HUDEP-2 (cell line): Measurements from ENCODE around the gene ERMARD.
A peak's percentile ranks its signal among the peaks of the same experiment; 100 is the strongest.
"Not testable (repeated sequence)": the region's sequence is repeated elsewhere in the genome, so short reads cannot be mapped to it uniquely, and the experiment has no call there.

ENCODE experiments used
- DNase-seq, 76 experiments: peaks; one replicate each; lab custom pipeline; 2025; ENCODE audit not compliant: unreplicated experiment in 76 of 76; lab: John Stamatoyannopoulos, UW

Gene ERMARD

DNA sequence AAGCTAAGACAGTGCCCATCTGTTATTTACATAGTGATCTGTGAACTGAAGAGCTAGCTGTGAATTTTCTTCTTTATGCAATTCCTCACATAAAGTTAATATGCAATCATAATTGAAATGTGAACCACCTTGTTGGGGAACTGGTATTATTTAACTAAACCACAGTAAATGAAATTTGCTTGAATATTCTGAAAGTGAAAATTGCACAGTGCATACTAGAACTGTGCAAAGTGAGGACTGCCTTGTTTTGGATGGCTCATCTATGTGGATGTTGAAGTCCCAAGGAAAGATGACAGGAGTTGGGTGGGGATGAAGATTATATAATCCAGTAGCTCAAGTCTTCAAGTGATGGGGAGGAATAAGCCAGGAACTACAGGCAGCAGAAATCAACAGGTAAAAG is 21.5 kb upstream of the ERMARD start:
- no peak for DNase-seq

DNA sequence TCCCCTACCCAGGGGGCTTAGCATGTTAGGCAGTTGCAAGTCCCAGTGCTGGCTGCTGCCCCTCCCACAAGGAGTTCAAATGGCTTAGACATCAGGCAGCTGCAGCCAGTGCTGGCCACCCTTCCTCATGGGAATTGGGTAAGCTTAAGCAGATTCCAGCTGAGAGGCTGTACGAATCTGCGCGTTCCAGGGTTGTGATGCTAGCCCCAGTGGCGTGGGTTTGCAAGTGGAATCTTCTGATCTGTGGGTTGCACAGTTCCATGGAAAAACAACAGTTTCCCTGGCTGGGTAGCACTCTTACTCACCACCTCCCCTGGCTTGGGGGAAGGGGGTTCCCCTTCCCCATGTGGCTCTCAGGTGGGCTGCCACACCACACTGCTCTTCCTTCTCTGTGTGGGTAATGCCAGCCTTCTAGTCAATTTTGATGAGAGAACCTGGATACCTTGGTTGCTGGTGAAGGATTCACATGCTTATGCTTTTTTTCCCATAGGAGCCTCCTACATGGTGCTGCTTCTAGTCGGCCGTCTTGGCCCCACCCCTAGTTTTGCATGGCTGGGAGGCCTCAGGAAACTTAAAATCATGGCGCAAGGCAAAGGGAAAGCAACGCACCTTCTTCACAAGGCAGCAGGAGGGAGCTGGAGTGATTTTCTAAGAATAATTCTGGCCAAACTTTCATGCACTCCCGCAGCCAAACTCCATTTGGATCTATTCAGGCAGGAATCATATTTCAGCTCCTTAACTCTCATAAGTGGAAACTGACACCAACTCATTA is 13.0 kb upstream of the ERMARD start:
- no peak for DNase-seq

DNA sequence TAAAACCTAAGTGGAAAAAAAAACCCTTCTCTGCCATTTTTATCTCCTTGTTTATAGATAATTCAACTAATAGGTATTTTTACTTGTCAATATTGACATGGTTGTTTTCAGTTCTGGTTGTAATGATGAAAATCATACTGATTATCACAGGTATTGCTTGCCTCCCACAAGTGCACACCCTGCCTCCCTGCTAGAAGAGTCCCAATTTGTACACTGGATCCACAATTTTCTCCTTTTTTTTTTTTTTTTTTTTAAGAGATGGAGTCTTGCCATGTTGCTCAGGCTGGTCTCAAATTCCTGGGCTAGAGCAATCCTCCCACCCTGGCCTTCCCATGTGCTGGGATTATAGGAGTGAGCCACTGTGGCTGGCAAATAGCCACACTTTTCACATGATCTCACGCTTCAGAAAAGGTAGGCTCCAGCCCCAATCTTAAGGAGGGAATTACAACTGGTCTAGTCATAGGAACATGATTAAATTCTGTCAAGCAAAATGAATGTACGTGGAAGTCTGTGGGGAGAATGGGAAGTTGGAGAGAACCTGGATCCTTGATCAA is 12.4 kb upstream of the ERMARD start:
- DNase-seq = no peak

DNA sequence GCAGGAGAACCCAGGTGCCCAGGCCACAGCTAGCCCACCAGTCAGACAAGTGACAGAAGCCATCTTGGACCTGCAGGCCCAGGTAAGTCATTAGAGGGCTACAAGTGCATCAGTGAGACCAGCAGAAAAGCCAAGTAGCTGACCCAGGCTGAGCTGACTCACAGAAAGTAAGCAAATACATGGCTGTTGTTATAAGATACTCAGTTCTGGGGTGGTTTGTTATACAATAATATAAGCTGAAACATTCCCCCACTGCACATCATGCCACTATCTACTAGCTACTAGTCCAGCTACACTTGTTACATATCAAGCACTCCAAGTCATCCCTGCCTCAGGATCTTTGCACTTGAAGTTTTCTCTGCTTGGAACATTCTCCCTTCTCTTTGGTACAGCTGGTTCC is 10.1 kb upstream of the ERMARD start:
- DNase-seq = no peak

DNA sequence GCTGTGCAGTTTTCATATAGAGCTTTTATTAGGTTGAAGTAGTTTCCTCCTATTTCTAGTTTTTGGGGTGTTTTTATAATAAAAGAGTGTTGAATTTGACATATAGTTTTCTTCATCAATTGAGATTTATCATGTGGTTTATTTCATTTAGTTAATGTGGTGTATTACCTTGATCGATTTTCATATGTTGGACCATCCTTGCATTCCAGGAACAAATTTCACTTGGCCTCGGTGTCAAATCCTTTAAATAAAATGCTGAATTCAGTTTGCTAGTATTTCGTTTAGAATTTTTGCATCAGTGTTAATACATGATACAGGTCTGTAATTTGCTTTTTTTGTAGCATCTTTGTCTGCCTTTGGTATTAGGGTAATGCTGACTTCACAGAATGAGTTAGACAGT is 6.0 kb upstream of the ERMARD start:
- DNase-seq = no peak

DNA sequence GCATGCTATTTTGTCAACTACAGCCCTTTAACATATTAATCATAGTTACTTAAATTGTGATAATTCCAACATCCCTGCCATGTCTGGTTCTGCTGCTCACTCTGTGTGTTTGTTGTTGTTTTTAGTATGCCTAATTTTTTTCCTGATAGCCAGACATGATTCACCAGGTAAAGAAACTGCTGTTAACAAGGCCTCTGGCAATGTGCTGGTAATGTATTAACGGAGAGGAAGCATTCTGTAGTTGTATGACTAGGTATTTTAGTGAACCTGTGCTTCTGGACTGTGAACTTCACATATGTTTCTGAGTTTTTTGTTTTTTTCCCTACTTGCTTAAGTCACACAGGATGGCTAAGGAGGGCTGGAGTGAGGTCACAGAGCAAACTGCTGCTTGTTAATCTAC is 4.9 kb upstream of the ERMARD start:
- DNase-seq = no peak

DNA sequence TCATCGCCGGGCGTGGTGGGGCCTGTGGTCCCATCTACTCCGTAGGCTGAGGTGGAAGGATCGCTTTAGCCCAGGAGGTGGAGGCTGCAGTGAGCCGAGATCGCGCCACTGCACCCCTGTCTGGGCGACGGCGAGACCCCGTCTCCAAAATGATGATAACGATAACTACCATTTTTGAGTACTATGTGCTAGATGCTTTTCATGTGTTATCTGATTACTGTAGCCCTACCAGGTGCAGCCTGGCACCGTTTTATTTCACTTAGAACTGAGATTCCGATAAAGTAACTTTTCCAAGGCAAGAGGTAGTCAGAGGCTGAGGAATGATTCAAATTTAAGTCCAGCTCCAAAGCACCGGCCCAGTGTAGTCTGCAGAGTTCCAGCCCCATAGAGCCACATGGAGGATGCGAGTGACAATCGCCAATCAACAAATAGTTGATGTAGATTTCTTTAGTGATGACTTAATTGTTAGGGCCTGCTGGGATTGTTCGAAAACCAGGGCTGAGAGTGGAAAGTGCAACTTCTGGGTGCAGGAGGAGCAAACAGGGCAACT is 727 bp downstream of the ERMARD start:
- peak in 5 of 76 experiments; percentile 27 to 51 (median 31) for DNase-seq

DNA sequence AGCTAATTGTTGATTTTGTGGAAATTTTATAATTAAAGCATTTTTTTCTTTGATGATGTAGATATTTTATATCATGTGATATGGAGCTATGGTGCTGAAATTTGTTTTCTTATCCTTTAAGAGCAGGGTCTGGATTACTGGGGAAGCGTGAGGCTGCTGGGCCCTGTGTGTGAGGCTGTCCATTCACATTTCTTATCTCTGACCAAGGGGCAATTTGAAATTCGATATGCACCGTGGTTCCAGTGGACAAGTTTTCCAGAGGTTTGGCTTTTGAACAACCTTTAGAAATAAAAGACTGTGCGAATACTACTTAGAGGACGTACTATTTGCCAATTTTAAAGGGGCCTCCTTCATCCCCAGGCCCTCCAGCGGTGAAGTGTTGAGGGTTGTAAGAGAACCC is 3.7 kb downstream of the ERMARD start:
- DNase-seq = no peak

DNA sequence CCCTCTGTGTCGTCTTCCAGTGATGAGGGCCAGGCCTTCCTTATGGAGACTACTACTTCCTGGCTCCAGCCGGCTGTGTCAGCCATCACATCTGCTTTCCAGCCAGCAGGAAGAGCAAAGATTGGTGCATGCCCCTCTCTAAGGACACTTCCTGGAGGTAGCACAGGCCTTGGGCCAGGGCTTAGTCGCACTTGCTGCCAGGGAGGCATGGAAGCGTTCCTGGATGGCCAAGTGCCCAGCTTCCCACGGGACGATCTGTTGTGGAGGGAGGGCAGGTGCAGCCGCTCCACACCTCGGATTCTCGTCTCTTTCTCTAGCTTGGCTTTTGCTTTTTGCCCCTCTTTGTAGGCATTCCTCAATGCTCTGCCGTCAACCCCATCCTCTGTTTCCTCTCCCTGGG is 11.9 kb downstream of the ERMARD start:
- DNase-seq = no peak

DNA sequence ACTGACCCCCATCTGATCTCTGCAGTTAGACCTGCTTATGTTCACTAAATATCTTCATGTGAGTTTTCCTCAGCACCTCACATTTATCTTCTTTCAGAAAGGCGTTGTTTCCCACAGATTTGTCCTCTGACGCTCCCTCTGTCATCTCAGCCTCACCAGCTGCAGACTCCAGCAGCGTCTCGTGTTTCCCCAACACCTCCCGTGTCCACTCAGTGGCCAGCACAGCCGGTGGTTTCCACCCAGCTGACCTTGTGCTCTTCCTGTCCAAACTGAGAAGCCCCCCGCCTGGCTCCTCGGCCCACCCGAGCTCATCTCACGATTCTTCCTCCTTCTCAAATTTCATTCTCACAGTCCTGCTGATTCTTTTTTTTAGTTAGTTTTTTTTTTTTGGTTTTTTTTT is 12.5 kb downstream of the ERMARD start:
- no peak for DNase-seq

DNA sequence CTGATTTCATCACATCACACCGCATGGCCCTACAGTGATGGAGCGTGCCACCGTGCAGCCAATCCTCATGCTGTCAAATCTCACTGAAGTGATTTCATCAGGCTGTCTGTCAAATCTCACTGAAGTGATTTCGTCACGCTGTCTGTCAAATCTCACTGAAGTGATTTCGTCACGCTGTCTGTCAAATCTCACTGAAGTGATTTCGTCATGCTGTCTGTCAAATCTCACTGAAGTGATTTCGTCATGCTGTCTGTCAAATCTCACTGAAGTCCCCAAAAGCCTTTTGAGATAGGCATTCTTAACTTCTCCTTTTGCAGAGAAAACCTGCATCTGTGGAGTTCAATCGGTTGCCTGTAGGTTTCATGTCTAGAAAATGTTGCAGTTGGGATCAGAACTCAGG is 14.4 kb downstream of the ERMARD start:
- not testable (repeated sequence) for DNase-seq

DNA sequence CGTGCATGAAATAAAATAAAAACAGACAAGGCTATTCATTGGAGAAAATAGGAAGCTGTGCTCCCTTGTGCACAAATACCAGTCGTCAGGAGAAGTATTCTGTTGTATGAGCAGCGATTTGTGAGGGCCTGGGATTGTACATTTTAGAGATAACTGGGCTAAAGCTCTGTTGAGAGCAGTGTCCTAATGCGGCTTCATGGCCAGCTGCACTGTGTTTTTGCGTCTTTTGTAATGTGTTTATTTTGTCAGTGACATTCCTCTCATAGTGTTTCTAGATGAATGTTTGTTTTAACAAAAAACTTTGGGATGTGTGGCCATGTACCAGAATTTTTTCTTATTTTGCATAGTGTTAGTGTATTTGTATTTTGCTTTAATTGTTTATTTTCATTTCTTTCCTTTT is 14.8 kb downstream of the ERMARD start:
- DNase-seq = no peak

DNA sequence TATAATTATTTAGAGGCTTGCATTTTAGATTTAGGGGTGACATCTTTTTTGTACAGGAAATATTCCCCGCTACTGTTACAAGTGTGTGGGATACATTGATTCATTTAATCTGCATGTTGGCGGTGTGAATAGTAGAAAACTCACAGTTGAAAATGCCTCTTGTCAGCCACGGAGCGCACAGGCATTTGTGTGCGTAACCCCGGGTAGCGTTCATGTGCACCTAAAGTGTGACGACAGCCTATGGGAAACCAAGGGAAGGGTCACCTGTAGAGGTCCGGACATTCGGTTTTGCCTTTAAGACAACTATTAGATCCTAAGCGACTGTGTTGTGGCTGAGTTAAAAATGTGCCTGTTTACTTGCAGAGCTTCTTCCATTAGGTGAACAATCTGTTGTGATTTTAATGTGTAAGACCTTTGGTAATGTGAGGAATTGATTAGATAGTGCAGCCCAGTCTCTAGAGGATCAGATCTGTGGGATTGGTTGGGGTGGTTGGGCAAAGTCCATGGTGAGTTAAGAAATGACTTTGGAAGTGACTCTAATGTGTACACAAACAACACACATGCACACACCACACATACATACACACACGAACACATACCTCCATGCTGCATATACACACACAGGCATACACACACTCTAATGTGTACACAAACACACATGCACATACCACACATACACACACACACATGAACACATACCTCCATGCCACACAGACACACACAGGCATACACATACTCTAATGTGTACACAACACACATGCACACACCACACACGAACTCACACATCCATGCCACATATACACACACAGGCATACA is 15.7 kb downstream of the ERMARD start:
- no peak for DNase-seq

DNA sequence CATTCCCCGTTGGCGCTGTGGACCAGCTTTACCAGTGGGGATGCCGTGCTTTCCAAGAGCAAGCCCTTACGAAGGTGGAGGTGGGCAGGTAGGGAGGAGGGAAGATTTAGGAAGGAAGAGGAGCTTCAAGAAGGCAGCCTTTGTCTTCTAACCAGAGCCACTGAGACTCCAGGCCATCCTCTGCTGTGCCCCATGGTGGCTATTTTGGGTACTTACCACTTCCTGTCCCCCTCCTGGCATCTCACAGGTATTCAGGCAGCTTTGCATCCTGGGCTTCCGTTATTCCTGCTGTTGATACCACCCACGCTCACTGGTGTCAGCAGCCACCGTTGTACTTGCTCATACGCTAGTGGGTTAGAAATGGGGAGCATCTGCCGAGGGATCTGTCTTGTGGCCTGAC is 22.9 kb downstream of the ERMARD start:
- DNase-seq = no peak

DNA sequence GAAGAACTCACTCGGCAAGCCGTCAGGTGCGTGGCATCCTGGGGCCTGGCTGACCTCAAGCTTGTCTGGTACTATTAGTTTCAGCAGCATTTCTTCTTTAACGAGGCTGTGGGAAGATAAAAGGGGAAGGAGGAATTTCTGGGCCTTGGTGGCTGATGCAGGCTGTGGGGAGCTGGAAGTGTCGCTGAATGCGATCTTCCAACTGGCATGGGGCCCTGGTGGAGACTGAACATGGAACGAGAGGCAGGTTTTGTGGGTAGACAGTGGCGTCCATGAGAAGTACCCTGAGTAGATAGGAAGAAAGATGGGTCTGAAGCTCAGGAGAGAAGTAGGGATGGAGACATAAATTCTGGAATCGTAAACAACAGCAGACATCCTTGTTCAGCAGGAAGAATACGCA is 23.9 kb downstream of the ERMARD start:
- no peak for DNase-seq

DNA sequence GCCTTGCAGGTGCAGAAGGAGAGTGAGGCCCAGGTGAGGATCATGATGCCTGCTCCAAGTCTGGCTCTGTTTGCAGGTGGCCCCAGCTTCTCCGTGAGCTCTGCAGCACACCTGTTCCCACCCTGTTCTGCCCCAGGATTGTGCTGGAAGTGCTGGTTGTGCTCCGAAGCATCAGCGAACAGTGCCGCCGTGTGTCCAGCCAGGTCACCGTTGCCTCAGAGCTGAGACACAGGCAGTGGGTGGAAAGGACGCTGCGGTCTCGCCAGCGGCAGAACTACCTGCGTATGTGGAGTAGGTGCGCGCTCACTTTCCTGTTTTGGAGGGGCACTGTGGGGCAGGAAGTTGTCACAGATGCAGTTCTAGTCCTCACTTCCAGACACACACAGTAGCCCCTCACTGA is 25.0 kb downstream of the ERMARD start:
- DNase-seq = no peak

DNA sequence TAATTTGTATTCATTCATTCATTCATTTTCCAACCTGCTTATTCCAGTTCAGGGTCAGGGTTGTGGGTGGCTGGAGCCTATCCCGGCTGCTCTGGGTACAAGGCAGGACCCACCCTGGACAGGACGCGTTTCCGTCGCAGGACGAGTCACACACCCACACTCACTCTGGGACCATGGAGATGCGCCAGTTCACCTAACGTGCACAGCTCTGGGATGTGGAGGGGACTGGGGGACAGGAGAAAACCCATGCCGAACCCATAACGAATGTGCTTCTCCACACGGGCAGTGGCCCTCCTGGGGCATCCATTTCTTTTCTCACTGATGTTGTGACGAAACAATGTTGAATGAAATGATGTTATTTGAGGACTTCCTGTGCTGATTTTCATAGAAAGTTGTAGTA is 26.5 kb downstream of the ERMARD start:
- no peak for DNase-seq

DNA sequence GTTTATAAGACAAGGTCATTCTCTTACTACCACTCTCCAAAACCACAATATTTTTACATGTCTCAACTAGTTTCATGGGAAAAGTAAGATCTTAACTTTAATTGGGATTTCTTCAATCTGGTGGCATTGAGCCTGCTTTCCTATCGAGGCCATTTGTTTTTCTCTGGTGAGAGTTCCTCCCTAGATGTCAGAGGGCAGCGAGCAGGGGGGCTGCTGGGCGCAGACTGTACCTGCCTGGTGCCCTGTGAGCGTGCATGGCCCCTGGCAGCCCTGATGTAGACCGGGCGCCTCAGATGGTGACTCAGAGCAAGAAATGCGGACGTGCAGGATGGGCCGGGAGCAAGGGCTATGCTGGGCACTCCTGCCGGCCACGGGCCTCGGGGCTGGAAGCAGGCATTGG is 27.2 kb downstream of the ERMARD start:
- DNase-seq = no peak

DNA sequence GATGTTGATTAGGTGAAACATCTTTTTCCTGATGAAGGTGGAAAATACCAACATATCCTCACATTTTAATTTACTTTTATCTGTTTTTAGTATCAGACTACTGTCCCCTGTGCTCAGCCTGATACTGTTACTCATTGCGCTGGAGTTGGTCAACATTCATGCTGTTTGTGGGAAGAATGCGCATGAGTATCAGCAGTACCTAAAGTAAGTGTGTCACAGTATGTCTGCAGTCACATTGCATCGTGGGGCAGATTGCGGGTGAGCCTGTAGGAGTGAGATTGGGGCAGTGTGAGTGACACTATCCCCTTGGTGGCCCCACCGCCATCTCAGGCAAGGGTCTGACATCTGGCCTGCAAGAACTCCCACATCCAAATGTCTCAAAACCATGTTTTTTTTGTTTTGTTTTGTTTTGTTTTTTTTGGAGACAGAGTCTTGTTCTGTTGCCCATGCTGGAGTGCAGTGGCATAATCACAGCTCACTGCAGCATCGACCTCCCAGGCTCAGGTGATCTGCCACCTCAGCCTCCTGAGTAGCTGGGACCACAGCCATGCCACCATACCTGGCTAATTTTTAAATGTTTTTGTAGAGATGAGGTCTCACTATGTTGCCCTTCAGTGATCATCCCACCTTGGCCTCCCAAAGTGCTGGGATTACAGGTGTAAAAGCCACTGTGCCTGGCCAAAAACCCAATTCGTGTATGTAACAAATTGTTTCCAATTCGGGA is 27.8 kb downstream of the ERMARD start:
- DNase-seq = no peak

DNA sequence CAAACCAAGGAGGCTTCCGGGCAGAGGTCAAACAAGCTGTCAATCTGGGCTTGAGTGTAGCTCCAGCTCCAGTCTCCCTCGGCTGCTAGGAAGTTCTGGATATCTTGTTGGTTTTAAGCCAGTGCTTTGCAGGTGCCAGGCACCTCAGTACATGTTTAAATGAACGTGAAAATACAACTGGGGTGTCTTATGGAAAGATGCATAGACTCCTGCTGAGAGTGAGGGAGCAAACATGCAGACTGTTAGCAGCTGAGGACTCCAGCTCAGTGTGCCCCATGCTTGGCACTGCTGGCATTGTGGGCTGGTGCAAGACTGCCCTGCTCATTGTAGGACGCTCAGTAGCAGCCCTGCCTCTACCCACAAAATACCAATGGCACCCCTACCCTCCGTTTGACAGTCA is 28.5 kb downstream of the ERMARD start:
- no peak for DNase-seq

DNA sequence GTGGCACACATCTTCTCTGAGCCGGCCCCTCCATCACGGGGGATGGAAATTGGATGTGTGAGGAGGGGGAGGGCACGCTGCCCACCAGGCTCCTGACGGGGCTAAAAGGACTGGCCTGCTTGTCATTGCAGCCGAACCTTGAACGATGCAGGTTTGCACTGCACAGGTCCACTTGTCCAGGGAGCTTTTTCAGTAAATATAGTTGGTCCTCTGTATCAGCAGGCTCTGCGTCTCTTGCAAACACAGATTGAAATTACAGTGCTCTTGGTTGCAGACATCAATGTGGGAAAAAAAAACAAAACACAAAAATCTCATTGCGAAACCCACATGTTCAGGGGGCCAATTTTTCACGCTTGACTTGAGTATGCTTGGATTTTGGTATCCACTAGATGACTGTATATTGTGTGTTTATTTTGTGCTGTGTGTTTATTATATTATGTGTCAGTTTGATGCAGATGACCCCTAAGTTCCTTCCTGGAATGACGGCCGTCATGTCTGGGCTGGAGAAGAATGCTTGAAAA is 29.2 kb downstream of the ERMARD start:
- no peak for DNase-seq
